Measurements from ENCODE around the gene SOX6.

DNA sequence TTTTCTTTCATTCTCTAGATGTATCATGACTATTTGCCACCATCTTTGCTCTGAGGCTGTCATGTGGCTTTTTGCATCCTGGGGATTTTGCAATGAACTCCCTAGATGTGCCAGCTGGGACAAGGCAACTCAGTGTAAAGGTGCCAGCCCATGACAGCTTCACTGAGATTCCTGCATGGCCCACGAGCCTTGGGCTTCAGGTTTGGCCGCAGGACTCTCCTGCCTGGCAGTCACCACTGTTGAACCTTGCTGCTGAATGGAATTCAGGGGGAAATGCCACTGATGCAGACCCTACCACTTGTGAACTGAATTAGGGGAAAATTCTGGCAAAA, 385.2 kb downstream of the SOX6 start:
- TF ChIP-seq, protein P1, sequence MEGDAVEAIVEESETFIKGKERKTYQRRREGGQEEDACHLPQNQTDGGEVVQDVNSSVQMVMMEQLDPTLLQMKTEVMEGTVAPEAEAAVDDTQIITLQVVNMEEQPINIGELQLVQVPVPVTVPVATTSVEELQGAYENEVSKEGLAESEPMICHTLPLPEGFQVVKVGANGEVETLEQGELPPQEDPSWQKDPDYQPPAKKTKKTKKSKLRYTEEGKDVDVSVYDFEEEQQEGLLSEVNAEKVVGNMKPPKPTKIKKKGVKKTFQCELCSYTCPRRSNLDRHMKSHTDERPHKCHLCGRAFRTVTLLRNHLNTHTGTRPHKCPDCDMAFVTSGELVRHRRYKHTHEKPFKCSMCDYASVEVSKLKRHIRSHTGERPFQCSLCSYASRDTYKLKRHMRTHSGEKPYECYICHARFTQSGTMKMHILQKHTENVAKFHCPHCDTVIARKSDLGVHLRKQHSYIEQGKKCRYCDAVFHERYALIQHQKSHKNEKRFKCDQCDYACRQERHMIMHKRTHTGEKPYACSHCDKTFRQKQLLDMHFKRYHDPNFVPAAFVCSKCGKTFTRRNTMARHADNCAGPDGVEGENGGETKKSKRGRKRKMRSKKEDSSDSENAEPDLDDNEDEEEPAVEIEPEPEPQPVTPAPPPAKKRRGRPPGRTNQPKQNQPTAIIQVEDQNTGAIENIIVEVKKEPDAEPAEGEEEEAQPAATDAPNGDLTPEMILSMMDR (IDR thresholded peaks at IDR 0.05; ENCODE audit: insufficient read depth, low read depth, low read length), result no peak
- no peak for TF ChIP-seq EZH2 (IDR thresholded peaks at IDR 0.05; ENCODE audit: insufficient read depth, low read length)

All from astrocyte (in vitro differentiated cells and primary cell).